Measurements from ENCODE around the gene IRF5. TPM values are rescaled to one million over a fixed set of nuclear protein-coding genes. Genes with fewer than 3 reads are reported as not detected.

IRF5 gene
- total RNA-seq, 1 experiment from 2014 or later = 13.4 TPM

GRCh38 chr7:128918016-128918665 is 19.6 kb upstream of the IRF5 start:
- H3K4me1 Mint-ChIP-seq (ENCODE audit: low read depth, unreplicated experiment) = peaks cover 21% of the 10 kb centered on the region
- no peaks in the 10 kb centered on the region for H3K36me3 Mint-ChIP-seq (ENCODE audit: insufficient read depth, unreplicated experiment)
- no TSS peak for BruUV-seq (replicated peaks)
- DNase-seq = no peak
- H3K4me3 Mint-ChIP-seq (ENCODE audit: low read depth, unreplicated experiment) = no peak overlapping the region
- CTCF ChIA-PET = no interaction called here
- no peak overlapping the region for H3K27ac Mint-ChIP-seq (ENCODE audit: unreplicated experiment)
- peaks cover 67% of the 10 kb centered on the region for H3K27me3 Mint-ChIP-seq (ENCODE audit: unreplicated experiment)
- no peaks in the 10 kb centered on the region for H3K9me3 Mint-ChIP-seq (ENCODE audit: low read depth, unreplicated experiment)
- intact Hi-C loops (cut with micrococcal nuclease; ENCODE audit: unreplicated experiment) = no loop called here
- no peak for TF ChIP-seq CTCF (IDR thresholded peaks at IDR 0.05; ENCODE audit: unreplicated experiment)

- peaks cover 60% of the 10 kb centered on the region for H3K27me3 Mint-ChIP-seq (ENCODE audit: unreplicated experiment)
- no peak for DNase-seq
- CTCF ChIA-PET = no interaction called here
- H3K4me1 Mint-ChIP-seq (ENCODE audit: low read depth, unreplicated experiment) = peaks cover 21% of the 10 kb centered on the region
- H3K9me3 Mint-ChIP-seq (ENCODE audit: low read depth, unreplicated experiment) = no peaks in the 10 kb centered on the region
- no TSS peak for BruUV-seq (replicated peaks)
- no peak overlapping the region for H3K4me3 Mint-ChIP-seq (ENCODE audit: low read depth, unreplicated experiment)
- H3K27ac Mint-ChIP-seq (ENCODE audit: unreplicated experiment) = no peak overlapping the region
- H3K36me3 Mint-ChIP-seq (ENCODE audit: insufficient read depth, unreplicated experiment) = no peaks in the 10 kb centered on the region
- intact Hi-C loops (cut with micrococcal nuclease; ENCODE audit: unreplicated experiment) = no loop called here
- TF ChIP-seq CTCF (IDR thresholded peaks at IDR 0.05; ENCODE audit: unreplicated experiment) = no peak
Observed at GRCh38 chr7:128919241-128919640, 18.5 kb upstream of the IRF5 start.

GRCh38 chr7:128919881-128920799 is 17.6 kb upstream of the IRF5 start:
- no TSS peak for BruUV-seq (replicated peaks)
- H3K9me3 Mint-ChIP-seq (ENCODE audit: low read depth, unreplicated experiment) = no peaks in the 10 kb centered on the region
- no peak overlapping the region for H3K4me3 Mint-ChIP-seq (ENCODE audit: low read depth, unreplicated experiment)
- CTCF ChIA-PET = interaction anchor here (0.7 kb wide), 1 partner anchor 31 kb away, joined by 3 read pairs; no protein-coding TSS in a partner anchor
- peaks cover 51% of the 10 kb centered on the region for H3K27me3 Mint-ChIP-seq (ENCODE audit: unreplicated experiment)
- intact Hi-C loops (cut with micrococcal nuclease; ENCODE audit: unreplicated experiment) = no loop called here
- H3K27ac Mint-ChIP-seq (ENCODE audit: unreplicated experiment) = no peak overlapping the region
- no peaks in the 10 kb centered on the region for H3K36me3 Mint-ChIP-seq (ENCODE audit: insufficient read depth, unreplicated experiment)
- TF ChIP-seq CTCF (IDR thresholded peaks at IDR 0.05; ENCODE audit: unreplicated experiment) = no peak
- no peak for DNase-seq
- H3K4me1 Mint-ChIP-seq (ENCODE audit: low read depth, unreplicated experiment) = peaks cover 18% of the 10 kb centered on the region

- no peak overlapping the region for H3K4me3 Mint-ChIP-seq (ENCODE audit: low read depth, unreplicated experiment)
- no peaks in the 10 kb centered on the region for H3K36me3 Mint-ChIP-seq (ENCODE audit: insufficient read depth, unreplicated experiment)
- peaks cover 42% of the 10 kb centered on the region for H3K27me3 Mint-ChIP-seq (ENCODE audit: unreplicated experiment)
- H3K27ac Mint-ChIP-seq (ENCODE audit: unreplicated experiment) = no peak overlapping the region
- DNase-seq = no peak
- intact Hi-C loops (cut with micrococcal nuclease; ENCODE audit: unreplicated experiment) = no loop called here
- peaks cover 12% of the 10 kb centered on the region for H3K4me1 Mint-ChIP-seq (ENCODE audit: low read depth, unreplicated experiment)
- TF ChIP-seq CTCF (IDR thresholded peaks at IDR 0.05; ENCODE audit: unreplicated experiment) = no peak
- no TSS peak for BruUV-seq (replicated peaks)
- CTCF ChIA-PET = interaction anchor here (0.7 kb wide), 1 partner anchor 30 kb away, joined by 3 read pairs; no protein-coding TSS in a partner anchor
- no peaks in the 10 kb centered on the region for H3K9me3 Mint-ChIP-seq (ENCODE audit: low read depth, unreplicated experiment)
Observed at GRCh38 chr7:128920913-128921582, 16.7 kb upstream of the IRF5 start.

Data from Calu3 (cell line).